AG08396 (cell line): Measurements from ENCODE around the gene DHRS1.

Source experiments
- DNase-seq: peaks from one replicate; pipeline ENCODE4 v3.0.0; 2012; ENCODE audit warnings: low spot score, mixed read lengths

DHRS1 gene

DNA sequence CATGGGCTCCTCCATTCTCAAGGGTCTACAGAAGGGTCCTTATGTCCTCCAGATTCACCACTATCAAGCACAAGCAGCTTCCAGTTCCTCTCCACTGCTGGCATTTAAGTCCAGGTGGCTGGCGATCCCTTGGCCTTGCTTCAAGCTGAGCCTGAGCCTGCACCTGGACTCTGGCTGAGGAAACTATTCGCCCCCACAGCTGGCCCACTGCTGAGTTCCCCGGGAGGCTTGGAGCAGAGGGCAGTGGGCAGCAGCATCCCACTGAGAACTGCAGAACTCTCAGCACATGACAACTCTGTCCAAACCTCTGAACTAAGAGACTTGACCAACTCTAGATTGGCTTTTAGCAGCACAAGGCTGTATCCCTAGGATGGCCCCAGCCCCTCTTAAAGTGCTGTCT, 16.8 kb downstream of the DHRS1 start:
- no peak for DNase-seq

DNA sequence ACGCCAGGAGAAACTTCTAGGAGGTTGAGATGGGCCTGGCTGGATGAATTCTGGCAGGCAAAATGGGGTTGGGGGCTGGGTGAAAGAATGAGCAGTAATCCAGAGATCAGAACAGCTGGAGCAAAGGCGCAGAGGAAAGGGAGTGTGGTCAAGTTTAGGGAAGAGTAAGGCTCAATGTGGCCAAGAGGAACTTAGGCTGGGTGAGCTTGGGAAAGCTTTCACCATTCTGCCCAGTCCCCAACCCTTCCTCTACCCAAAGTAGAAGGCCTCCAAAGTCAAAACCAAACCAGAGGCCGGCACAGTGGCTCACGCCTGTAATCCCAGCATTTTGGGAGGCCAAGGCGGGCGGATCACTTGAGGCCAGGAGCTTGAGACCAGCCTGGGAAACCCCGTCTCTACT, 17.9 kb downstream of the DHRS1 start:
- no peak for DNase-seq

DNA sequence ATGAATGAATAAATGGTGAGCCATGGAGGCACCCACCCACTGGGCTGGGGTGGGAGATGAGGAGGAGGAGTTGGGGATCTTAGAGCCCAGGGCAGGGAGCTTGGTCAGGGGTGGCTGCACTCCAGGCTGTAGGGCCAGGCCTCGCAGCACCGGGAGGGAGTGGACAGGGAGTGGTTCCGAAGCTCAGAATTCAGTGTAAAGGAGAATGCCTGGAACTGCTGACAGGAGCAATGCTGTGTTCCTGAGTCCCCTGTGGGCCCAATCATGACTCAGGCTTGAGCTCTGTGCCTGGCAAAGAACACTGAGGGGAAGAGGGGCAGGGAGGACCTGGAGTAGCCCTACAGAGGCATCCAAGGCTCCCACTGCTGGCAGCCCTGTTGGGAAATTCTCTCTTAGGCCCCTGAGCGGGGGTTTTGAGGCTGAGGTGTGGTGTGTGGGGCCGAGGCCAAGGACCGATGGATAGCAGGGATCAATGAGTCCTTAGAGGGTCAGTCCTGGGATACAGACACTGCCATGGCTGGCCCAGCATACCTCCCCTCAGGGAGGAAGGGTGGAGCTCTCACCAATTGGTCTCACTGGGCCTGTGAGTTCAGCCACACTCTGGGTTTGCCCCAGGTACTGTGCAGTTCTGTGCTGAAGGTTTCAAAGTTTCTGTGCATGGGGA, 18.7 kb downstream of the DHRS1 start:
- DNase-seq = no peak

DNA sequence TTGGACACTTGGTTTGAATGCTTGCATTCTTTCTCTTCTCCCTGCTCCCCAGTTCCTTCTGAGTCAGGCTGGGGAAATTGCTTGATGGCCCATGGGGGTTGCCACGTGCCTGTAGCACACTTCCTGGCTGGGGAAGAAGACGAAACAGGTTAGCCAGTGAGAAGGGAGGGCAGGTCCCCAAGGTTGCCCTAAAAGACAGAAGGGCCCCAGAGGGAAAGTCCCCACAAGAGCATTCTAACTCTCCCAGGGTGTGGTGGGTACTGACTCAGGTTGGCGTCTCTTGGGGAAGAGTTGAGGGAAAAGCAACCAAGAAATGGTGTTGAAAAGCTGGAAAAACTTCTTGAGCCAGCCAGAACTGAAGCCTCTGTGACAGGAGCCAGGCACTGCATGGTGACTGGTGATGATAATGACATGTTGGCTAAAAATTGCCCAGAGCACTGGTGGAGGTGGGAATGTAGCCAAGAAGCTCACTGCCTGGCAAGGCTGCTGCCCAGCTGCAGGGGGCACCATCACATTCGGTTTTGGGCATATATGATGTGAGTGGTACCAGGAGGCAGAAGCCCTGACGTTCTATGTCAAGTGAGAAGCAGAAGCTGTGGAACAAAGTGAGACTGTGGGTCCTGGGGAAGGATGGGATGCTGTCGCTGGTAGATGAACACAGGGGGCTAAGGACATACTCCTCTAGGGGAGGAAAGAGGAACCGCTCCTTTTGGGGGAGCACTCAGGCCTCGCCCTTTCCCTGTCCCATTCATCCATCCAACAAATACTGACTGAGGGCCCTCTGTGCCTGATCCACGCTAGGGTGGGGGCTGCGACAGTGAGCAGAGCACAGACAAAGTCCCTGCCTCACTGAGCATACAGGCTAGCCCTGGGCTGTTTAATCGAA, 20.0 kb downstream of the DHRS1 start:
- DNase-seq = no peak

DNA sequence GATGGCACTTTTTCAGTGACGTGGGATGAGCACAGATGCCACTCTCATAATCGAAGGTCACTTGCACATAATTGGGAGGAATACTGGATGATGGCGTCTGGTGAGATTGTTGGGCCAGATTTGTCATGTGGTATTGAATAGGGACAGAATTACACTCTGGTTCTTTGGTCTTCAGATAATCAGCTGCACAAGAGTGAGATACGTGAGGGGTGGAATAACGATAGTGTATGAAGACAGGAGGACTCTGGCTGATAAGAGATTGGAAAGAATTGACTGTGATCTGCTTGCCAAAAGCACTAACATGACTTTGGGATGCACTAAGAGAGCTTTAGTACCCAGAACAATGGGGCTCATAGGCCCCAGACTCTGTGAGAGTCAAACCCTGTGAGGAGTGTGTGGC, 21.2 kb downstream of the DHRS1 start:
- no peak for DNase-seq

DNA sequence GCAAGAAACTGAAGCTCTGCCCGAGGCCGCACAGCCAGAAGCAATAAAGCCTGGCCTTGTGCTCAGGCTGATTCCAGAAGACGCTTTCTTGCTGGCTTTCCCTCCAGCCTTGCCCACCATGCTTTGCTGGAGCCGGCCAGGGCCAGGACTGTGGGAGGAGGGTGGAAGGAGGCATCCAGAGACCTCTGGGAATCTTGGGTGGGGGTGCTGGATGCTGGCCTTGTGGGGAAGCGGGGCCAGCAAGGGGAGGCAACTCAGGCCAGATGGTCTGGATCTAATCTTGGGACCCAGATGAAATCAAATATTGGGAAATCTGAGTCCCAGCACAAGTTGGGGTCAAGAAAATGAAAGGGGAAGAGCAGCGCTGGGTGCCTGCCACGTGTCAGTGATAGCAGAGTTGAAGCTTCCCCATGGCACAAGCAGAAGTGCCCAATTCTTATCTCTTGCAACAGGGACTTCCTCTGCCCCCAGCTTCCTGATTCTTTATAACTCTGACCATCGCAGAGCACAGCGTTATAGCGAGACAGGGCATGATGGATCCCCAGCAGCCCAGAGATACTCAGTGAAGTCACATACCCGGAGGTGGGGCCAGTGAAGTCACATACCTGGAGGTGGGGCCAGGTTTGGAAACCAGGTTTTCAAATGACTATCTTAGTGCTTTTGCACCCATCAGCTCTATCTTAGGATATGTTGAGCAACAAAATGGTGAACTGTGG, 21.8 kb downstream of the DHRS1 start:
- DNase-seq = no peak

DNA sequence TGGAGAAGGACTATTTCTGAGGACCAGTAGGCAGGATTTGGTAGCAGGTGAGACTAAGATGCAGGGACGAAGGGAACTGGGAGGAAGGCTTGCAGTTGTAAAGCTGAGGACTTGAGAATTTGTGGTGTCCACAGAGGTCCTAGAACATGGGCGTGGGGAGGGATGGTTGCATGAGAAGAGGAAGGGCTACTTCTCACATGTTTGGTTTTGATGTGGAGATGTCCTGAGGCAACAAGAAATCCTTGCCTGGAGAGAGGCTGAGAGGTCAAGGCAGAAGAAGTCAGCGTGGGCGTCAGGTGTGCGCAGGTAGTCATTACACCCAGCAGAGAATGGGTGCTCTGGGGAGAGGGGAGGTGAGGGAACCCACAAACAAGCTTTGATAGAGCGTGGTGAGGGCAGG, 22.5 kb downstream of the DHRS1 start:
- DNase-seq = no peak

DNA sequence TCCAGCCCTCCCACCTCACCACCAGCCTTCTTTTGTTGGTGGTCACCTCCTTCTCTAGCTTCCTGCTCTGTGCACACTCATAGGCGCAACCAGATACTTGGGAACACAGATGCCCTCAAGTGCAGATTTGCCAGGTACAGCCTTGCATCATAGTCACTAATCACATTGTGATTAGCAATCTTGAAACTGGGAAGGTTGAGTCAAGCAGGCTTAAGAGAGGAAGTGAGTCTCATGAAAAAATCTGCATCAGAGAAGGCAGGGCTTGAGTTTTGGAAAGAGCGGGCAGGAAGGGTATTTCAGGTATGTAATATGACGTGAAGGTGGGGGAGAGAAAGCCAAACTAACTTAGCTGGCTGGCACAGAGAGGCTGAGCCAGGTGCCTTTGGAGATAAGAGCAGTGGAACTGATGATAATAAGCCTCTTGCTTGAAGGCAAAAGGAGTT, 25.5 kb downstream of the DHRS1 start:
- no peak for DNase-seq

DNA sequence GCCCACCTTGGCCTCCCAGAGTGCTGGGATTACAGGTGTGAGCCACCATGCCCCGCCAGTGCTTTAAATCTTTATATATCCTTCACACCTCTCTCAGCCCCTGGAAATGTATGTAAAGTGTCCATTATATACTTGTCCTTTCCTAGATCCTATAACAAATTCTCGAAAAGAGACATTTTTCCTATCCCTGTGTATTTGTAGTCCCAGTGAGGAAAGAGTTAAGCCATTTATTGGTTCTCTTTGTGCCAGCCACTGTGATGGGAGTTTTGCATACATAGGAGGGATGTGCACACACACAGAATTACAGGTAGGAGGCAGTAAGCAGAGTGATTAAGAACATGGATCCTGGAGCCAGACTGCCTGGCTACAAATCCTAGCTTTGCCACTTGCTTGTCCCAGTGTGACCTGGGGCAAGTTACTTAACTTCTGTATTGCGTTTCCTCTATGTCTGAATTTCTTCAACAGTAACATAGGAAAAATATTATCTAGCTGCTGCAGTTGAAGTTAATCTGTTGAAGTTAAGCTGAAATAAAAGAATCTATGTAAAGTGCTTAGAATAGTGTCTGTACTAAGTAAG, 26.1 kb downstream of the DHRS1 start:
- DNase-seq = no peak

DNA sequence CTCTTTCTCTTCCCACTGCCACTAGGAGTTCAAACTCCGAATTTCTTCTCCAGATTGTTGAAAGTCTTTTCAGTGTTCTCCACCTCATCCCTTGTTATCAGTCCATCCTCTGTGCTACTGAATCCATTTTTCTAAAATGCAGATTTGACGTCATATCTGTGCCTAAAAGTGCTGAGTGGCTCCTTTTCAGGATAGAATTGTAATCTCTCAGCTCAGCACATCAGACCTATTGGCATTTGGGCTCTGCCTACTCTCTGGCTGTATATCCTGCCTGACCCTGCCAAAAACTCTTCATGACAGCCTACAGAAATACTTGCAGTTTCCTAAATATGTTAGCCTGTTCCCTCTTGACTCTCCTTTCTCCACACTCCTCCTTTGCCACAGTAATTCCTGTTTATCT, 27.1 kb downstream of the DHRS1 start:
- no peak for DNase-seq

DNA sequence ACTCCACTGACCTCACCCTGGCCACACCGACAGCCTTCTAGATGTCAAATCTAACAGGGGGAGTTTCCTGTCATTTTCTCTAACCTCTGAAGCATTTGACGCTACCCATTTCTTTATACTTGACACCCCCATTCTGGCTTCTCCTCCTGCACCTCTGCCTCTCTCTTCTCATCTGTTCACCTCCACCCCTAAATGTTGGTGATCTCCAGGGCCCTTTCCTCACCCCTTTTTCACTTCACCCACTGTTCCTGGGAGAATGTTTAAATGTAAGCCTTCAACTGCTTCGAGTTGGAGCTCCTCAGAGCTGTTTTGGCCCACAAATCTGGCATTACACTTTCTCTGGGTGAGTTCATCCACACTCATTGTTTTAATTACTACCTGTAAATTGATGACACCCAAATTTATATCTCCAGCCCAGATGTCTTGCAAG, 27.7 kb downstream of the DHRS1 start:
- DNase-seq = no peak

DNA sequence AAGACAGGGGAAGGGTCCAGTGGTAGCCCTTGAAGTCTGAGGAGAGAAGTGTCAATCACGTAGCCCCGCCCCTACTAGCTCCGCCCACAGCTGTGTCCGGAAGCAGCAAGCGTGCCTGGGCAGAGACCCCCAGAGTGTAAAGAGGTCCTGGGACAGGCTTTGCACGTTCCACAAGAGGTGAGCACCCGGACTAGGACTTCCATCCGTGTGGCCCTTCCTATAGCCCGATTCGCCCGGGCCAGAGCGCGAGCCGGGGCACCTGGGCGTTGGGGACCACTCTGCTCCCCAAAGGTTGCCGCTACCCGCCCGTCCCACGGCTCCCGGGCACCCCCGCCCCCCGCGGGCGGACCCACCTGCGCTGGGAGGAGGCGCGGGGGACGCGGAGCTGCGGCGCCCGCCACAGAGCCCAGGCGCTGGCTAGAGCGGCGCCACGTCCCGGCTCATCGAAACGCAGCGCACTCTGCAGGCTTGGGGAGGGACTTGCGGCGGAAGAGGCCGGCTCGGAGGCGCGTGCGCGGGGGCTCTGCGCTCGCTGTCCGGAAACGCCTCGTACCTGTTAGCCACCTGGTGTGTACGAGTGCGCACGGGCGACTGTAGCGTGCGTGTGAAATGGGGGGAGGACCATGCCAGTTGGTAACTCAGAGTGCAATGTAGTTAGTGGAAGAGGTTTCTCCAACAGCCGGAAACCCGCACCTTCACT, 28.3 kb downstream of the DHRS1 start, which contains the start of gene RABGGTA:
Gene RABGGTA (minus strand): TSS at position 464 of the 700 bp plus-strand sequence. CDS start 482 bp downstream, outside the sequence.
- peak; percentile 97 for DNase-seq

DNA sequence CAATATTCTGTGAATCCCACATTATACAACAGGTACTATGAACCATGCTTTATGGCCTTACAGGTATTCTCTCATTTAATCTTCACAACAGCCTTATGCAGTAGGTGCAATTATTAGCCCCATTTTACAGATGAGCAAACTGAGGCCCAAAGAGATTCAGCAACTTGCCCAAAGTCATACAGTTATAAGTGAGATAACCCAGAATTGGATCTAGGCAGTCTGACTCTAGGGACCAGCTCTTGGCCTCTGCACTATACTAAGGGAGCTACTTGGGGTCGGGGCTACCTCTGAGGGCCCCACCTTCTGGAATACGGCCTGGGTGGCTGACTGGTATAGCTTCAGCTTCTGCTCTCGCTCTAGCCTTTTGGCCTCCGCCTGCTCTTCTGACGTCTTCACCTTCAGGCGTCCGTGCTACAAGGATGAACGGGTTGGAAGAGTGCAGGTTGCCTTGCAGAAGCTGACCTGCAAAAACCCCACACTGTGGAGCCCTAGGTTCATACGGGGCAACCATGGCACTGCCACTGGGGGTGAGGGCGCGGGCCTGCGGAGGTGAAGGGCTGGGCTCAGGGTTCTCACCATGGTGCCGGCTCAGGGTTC, 28.9 kb downstream of the DHRS1 start:
- DNase-seq = no peak

DNA sequence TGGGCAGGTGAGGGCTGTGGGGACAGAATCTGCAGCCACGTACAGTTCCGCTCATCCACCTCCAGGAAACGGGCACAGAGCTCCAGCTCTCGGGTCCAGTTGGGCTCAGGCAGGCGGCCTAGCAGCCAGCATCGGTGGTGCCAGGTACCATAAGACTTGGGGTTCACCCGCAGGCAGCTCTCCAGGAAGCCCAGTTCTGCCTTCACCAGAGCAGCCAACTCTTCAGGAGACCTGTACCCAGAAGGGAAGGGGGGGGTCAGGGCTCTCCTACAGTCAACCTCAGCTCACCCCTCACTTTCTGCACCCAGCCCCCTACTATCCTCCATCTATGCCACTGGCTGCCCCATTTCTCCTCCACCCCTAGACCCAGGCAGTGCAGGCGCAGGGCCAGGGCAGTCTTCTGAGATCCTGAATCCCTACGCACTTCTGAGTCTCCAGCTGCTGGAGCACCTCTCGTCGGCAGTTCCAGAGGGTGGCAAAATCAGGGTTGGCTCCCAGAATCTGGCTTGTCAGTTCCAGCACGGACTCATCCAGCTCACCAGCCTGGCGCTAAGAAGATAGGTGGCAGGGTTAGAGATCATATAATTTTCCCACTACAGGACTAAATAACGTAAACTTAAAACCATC, 29.6 kb downstream of the DHRS1 start:
- DNase-seq = no peak

DNA sequence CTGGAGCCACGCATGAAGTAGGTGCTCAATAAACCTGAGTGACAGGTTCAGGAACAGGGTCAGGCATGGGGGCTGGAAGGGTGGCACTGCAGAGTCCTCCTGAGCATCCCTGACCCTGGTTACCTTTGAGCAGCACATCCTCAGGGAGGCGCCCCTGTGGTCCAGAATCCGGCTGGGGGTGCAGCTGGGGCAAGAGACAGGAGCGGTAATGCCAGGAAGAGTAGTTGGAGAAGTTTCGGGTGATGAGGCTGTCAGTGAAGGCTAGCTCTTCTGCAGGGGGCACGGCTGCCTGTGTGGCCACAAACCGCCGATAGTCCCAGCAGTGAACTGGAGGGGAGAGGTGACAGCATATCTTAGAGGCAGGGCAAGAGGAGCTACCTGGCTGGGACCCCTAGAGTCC, 30.2 kb downstream of the DHRS1 start:
- DNase-seq = no peak

DNA sequence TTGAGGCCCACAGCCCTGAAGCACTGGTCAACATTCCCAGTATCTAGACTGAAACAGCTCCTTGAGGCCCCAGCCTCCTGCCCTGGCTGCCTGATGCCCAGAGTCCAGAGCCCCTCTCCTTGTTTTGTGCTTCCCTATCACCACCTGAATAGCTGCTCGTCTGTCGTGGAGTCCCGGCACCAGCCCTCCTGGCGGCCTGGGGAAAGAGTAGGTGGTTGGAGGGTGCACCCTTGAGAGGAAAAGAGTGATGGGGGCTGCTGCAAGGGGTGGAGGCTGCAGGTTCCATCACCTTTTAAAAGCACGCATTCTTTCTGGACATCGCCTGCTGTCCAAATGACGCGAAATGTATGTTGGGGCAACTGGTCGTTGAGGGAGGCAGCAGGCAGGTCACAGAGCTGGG, 31.4 kb downstream of the DHRS1 start:
- no peak for DNase-seq

DNA sequence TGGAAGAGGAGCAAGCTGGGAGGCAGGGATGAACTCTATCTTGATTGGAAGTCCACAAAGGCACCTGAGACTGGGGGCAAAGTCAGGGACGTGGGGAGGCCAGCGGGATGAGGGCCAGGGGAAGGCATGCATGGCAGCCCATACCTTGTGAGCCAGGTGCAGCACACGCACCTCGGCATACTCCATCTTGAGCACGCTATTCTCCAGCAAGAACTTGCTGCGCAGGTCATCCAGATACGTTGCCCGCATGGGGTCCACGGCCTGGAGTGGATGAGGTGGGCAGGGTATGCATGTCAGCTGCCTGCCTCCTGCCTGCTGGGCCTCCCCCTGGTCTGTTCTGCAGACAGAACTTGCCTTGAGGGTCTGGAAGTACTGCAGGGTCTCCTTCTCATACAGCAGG, 32.1 kb downstream of the DHRS1 start:
- DNase-seq = no peak

DNA sequence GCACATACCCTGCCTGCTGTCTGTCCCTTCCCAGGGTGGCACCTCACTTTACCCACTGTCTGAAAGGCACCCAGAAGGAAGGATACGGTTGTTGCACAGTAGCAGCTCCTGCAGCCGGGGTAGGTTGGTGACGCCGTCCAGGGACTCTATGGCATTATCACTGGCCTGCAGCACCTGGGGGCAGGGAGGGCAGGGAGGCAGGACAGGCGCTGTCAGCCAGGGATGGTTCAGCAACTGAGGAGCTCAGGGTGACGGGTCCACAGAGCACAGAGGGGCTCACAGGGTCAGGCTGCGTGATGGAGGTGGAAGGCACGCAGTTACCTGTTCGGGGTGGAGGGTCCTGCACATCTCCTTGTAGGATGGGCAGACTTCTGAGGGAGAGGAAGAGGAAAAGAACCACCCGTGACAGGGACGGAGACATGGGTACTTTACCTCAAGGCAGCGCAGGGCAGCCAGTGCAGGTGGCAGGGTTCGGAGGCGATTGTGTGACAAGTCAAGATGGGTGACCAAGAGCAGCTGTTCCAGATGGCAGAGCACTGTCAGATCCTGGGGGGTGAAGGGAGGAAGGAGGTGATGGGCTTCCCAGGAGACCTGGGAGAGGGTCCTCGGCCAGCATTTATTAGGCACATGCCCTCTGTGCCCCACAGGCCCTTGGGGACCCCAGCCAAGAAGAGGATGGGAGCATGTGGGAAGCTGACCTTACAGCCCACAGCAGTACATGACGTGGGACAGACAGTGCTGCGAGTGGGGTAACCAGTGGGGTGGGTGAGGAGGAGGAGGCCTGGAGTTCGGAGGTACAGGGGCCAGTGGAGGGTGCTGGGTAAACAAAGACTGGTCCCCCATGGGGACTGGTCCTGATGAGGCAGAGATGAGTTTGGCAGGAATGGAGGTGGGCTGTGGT, 33.0 kb downstream of the DHRS1 start:
- DNase-seq = no peak

DNA sequence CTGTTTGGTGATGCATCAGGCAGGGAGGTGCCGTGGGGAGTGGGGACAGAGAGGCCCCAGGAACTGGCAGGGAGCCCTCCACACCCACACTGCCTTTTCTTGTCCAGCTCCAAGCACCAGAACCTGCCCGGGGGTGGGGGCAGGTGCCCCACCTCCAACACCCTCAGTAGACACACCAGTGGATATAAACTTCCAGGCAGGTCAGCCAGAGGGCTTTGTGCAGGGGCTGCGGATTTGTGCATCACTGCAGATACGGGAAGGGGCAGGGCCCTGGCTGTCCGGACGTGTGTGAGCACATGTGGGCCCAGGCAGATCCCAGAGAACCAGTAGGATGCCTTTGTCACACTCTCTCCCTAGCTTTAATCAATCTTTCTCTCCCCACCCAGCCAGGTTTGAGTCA, 35.3 kb downstream of the DHRS1 start:
- no peak for DNase-seq

DNA sequence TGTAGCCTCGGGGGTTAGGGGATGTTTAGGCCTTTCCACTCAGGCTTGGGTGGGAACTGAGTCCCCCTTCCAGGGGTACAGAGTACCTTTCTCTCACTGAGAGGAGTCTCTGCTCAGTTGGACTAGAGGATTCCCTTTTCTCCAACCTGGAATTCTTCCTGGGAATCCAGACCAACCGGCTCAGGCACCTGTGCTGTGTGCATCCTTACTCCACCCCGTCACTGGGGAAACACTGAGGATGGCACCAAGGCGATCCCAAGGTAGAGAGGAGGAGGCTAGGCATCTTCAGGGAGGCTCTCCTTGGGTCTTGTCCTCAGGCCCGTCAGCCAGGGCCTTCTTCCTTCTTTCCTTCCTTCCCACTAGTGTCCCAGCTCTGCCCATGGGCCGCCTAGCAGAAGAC, 35.7 kb downstream of the DHRS1 start:
- DNase-seq = no peak
